Liver (tissue), 3 donors: ENCODE data around the gene ABHD12.

Experiments
- FOXA1 ChIP-seq: IDR thresholded peaks from 2 replicates; pipeline ENCODE4 v1.6.1; 2016; ENCODE audit warnings: antibody characterized with exemption
- HNF4G ChIP-seq: IDR thresholded peaks from 2 replicates; pipeline ENCODE4 v1.6.1; 2016; ENCODE audit warnings: antibody characterized with exemption
- YY1 ChIP-seq: IDR thresholded peaks from 2 replicates; pipeline ENCODE4 v1.6.1; 2016; ENCODE audit warnings: antibody characterized with exemption, mild to moderate bottlenecking
- TF ChIP-seq, protein P1 (sequence below): fragments of 150-350 bp; IDR thresholded peaks from 2 replicates; pipeline ENCODE4 v1.5.1; 2017; ENCODE audit warnings: improper control_type of control experiment, low read depth, low read length; ENCODE audit not compliant: missing input control
- donor health status: healthy.
- donor health status: healthy.

DNA sequence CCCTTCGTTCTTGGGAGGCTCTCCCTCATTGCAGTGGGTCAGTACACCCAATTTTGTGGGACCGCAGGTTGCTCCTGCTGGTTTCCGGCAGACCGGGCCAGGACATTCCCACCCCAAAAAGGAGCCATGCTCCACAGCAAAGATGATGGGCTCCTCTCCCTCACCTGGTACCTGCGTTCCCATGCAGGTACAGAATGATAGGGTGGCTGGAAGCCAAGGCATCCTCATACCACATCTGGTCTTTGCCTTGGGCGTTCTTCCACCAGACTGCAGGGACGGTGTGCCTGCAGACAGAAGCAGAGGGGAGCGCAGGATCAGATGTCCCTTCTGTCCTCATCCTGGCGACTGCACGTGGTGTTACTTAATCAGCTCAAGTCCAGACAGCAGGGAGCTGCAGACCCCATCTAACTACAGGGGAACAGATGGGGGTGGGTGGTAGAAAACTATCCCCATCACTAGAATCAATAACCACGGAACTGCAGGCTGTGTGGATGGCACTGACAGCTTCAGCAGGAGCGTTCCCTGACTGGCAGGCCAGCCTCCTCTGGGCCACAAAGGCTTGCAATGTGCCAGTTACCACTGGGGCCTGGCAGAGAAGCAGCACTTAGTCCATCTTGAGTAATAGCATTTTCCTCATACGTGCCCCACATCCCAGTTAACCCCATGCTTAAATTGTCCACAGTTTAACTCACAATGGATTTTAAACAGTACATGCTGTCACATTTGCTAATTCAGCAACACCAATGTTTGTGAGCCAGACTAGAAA is 70.4 kb downstream of the ABHD12 start:
- TF ChIP-seq, protein P1, sequence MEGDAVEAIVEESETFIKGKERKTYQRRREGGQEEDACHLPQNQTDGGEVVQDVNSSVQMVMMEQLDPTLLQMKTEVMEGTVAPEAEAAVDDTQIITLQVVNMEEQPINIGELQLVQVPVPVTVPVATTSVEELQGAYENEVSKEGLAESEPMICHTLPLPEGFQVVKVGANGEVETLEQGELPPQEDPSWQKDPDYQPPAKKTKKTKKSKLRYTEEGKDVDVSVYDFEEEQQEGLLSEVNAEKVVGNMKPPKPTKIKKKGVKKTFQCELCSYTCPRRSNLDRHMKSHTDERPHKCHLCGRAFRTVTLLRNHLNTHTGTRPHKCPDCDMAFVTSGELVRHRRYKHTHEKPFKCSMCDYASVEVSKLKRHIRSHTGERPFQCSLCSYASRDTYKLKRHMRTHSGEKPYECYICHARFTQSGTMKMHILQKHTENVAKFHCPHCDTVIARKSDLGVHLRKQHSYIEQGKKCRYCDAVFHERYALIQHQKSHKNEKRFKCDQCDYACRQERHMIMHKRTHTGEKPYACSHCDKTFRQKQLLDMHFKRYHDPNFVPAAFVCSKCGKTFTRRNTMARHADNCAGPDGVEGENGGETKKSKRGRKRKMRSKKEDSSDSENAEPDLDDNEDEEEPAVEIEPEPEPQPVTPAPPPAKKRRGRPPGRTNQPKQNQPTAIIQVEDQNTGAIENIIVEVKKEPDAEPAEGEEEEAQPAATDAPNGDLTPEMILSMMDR, result no peak
- no peak for TF ChIP-seq HNF4G
- no peak for TF ChIP-seq FOXA1
- no peak for TF ChIP-seq YY1
